OCI-LY3 (cell line): ENCODE data around the gene WDFY1.

Experiments used
- H2AFZ ChIP-seq: fragments of 200-600, 300-600 bp; shearing (Covaris generic); 2 replicates; pipeline ENCODE4 v1.6.0; 2014; ENCODE audit warnings: antibody characterized with exemption, low read depth, low read length
- H3K27ac ChIP-seq: fragments of 200-600, 300-600 bp; sonication (generic); 2 replicates; pipeline ENCODE4 v1.5.1; 2014; ENCODE audit warnings: mild to moderate bottlenecking, low read length, moderate library complexity, mixed read lengths
- H3K27me3 ChIP-seq: fragments of 200-600, 300-600 bp; sonication (generic); 2 replicates; pipeline ENCODE4 v1.6.1; 2014; ENCODE audit warnings: low read depth, low read length, mixed read lengths
- H3K36me3 ChIP-seq: fragments of 200-600, 300-600 bp; sonication (generic); replicated peaks from 2 replicates; pipeline ENCODE3; 2014; ENCODE audit warnings: low read depth, low read length, mixed read lengths
- H3K4me1 ChIP-seq: fragments of 300-600, 200-600 bp; sonication (generic); 2 replicates; pipeline ENCODE4 v1.6.1; 2014; ENCODE audit warnings: low read length, mixed read lengths
- H3K4me2 ChIP-seq: fragments of 200-600, 300-600 bp; sonication (generic); 2 replicates; pipeline ENCODE4 v1.6.1; 2014; ENCODE audit warnings: low read length, mixed read lengths
- H3K4me3 ChIP-seq: fragments of 300-600, 200-600 bp; sonication (generic); 2 replicates; pipeline ENCODE4 v1.5.1; 2014; ENCODE audit warnings: antibody characterized with exemption, mild to moderate bottlenecking, low read length, moderate library complexity
- H3K79me2 ChIP-seq: fragments of 300-600, 200-600 bp; shearing (Covaris generic); 2 replicates; pipeline ENCODE4 v1.6.1; 2014; ENCODE audit warnings: mild to moderate bottlenecking, low read length, mixed read lengths
- H3K9ac ChIP-seq: fragments of 300-600, 200-600 bp; shearing (Covaris generic); 2 replicates; pipeline ENCODE4 v1.6.0; 2014; ENCODE audit warnings: mild to moderate bottlenecking, low read length, moderate library complexity
- H3K9me3 ChIP-seq: fragments of 200-600, 300-600 bp; shearing (Covaris generic); 2 replicates; pipeline ENCODE4 v1.6.1; 2014; ENCODE audit warnings: low read length, mixed read lengths; ENCODE audit not compliant: insufficient read depth
- H4K20me1 ChIP-seq: fragments of 200-600, 300-600 bp; sonication (generic); 2 replicates; pipeline ENCODE4 v1.6.1; 2016; ENCODE audit warnings: low read length, mixed read lengths; ENCODE audit not compliant: insufficient read depth
- EZH2phosphoT487 ChIP-seq: fragments of 200-600 bp; shearing (Covaris generic); IDR thresholded peaks from 2 replicates; pipeline ENCODE4 v1.6.1; 2018; ENCODE audit warnings: antibody characterized with exemption, mixed run types, low read depth
- TF ChIP-seq, protein P1 (sequence below): fragments of 200-600, 300-600 bp; sonication (generic); IDR thresholded peaks from 2 replicates; pipeline ENCODE4 v1.5.1; 2014; ENCODE audit warnings: antibody characterized with exemption, low read length, low read depth

Gene WDFY1

DNA sequence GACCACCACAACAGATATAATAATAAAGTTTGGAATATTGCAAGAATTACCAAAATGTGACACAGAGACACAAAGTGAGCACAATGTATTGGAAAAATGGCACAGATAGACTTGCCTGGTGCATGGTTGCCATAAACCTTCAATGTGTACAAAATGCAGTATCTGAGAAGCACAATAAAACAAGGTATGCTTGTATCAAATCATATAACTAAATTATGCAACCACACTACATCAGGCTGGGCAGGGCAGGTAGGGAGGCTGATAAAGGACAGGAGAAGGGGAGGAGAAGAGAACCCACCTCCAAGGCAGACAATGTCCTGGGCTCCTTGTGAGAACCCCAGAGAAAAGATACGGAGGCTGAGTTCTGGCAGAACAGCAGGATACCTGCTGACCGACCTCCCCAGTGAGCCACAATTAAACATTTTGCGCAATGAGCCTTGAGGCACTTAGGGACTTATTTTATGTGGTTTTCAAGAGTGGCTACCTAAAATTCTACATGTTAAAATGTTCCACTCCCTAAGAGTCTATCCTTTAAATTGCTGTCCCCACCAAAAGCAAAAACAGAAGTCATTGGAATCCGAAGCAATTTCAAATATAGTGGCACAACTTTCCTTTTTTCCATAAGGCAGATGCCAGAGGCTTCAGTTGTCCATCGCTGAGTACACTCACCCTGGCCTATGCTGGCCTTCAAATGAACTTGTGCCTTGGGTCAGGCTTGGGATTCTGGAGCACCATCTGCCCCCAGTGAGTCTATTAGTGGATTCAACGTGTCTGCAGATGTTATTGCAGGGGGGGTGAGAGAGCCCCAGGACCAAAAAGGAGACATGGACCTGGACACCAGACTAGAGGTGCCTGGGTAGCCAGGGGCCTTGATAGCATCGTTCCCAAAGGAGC lies 16.8 kb downstream of the WDFY1 start:
- no peaks in the 10 kb centered on the region for H3K4me1 ChIP-seq
- H3K79me2 ChIP-seq: peaks cover 26% of the 10 kb centered on the region
- H3K9me3 ChIP-seq: peaks cover 5% of the 10 kb centered on the region; the same call in 1 of the 2 replicates
- no peak overlapping the region for H3K27ac ChIP-seq
- H3K36me3 ChIP-seq: no peaks in the 10 kb centered on the region
- H3K9ac ChIP-seq: no peak overlapping the region
- no peak overlapping the region for H3K4me3 ChIP-seq
- H4K20me1 ChIP-seq: peaks cover 19% of the 10 kb centered on the region
- TF ChIP-seq, protein P1, sequence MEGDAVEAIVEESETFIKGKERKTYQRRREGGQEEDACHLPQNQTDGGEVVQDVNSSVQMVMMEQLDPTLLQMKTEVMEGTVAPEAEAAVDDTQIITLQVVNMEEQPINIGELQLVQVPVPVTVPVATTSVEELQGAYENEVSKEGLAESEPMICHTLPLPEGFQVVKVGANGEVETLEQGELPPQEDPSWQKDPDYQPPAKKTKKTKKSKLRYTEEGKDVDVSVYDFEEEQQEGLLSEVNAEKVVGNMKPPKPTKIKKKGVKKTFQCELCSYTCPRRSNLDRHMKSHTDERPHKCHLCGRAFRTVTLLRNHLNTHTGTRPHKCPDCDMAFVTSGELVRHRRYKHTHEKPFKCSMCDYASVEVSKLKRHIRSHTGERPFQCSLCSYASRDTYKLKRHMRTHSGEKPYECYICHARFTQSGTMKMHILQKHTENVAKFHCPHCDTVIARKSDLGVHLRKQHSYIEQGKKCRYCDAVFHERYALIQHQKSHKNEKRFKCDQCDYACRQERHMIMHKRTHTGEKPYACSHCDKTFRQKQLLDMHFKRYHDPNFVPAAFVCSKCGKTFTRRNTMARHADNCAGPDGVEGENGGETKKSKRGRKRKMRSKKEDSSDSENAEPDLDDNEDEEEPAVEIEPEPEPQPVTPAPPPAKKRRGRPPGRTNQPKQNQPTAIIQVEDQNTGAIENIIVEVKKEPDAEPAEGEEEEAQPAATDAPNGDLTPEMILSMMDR: no peak
- no peak for TF ChIP-seq EZH2phosphoT487
- H3K4me2 ChIP-seq: no peak overlapping the region
- H2AFZ ChIP-seq: no peak overlapping the region
- H3K27me3 ChIP-seq: no peaks in the 10 kb centered on the region

DNA sequence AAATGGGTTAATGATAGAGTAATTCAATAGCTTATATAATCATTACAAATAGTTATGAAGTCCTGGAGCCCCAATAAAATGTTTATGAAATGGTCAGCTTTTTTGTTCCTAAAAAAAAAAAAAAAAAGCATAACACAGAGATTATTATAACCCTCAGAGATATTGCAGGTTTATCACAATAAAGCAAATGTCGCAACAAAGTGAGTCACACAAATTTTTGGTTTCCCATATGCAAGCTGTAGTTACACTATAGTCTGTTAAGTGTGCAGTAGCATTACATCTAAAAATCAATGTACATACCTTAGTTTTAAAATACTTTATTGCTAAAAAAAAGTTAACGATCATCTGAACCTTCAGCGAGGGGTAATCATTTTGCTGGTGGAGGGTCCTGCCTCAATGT lies 20.0 kb downstream of the WDFY1 start:
- Histone ChIP-seq H4K20me1 (peaks cover 43% of the 10 kb centered on the region), H3K4me2 (no peak overlapping the region), H3K36me3 (no peaks in the 10 kb centered on the region), H3K27me3 (no peaks in the 10 kb centered on the region), H3K79me2 (peaks cover 14% of the 10 kb centered on the region), H3K9me3 (peaks cover 5% of the 10 kb centered on the region; the same call in 1 of the 2 replicates), H3K4me1 (no peaks in the 10 kb centered on the region), H3K4me3 (no peak overlapping the region), H3K9ac (no peak overlapping the region), H3K27ac (no peak overlapping the region), H2AFZ (no peak overlapping the region)
- TF ChIP-seq, protein P1: no peak
- TF ChIP-seq EZH2phosphoT487: no peak

DNA sequence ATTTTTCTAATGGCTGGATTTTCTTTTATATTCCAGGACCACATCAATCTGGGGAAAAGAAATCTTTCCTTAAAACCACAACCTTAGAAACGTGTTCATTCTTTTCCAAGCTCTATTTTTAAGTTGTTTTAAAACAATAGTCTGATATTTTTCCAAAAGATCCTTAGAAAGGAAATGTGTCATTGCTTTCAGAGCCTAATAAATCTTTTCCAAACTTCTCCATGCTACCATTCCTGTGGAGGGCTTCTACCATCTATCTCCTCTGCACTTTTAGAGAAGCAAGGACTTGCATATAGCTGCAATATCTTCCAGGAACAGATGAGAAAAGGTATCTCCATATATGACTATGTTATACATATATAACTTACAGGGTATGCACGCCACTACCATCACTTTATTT lies 21.2 kb downstream of the WDFY1 start:
- Histone ChIP-seq H4K20me1 (peaks cover 47% of the 10 kb centered on the region), H3K9me3 (peaks cover 5% of the 10 kb centered on the region; the same call in 1 of the 2 replicates), H3K4me1 (no peaks in the 10 kb centered on the region), H3K27ac (no peak overlapping the region), H3K79me2 (peaks cover 19% of the 10 kb centered on the region), H3K36me3 (no peaks in the 10 kb centered on the region), H3K4me3 (no peak overlapping the region), H3K27me3 (no peaks in the 10 kb centered on the region), H2AFZ (no peak overlapping the region), H3K9ac (no peak overlapping the region), H3K4me2 (no peak overlapping the region)
- no peak for TF ChIP-seq EZH2phosphoT487
- TF ChIP-seq, protein P1: no peak

DNA sequence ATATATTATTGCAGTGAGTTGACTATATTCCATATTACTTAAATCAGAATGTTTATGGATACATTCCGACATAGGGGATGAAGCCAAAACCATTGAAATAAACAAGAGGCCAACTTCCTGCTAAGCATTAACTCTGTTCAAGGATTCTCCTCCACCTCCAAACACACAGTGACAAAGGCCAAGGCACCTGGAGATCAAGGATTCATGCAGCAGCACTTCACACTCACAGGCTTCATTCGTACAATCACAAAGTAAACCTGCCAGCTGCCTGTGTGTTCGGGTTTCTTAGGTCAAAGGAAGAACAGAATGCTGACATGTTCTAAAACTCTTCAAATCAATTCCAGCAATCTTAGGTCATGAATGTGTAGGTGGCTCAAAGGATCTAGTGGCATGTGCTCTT lies 22.8 kb downstream of the WDFY1 start:
- Histone ChIP-seq H3K27me3 (no peaks in the 10 kb centered on the region), H3K4me2 (no peak overlapping the region), H3K9ac (no peak overlapping the region), H3K4me1 (no peaks in the 10 kb centered on the region), H2AFZ (no peak overlapping the region), H3K9me3 (peaks cover 5% of the 10 kb centered on the region; the same call in 1 of the 2 replicates), H4K20me1 (peaks cover 49% of the 10 kb centered on the region), H3K27ac (no peak overlapping the region), H3K79me2 (peaks cover 16% of the 10 kb centered on the region), H3K36me3 (no peaks in the 10 kb centered on the region), H3K4me3 (no peak overlapping the region)
- TF ChIP-seq, protein P1: no peak
- no peak for TF ChIP-seq EZH2phosphoT487
